ENCODE results near the gene CXCL13. TPM values are rescaled to one million over a fixed set of nuclear protein-coding genes. Genes with fewer than 3 reads are reported as not detected.

Gene CXCL13
- total RNA-seq, 6 experiments from 2014 or later: not detected

DNA sequence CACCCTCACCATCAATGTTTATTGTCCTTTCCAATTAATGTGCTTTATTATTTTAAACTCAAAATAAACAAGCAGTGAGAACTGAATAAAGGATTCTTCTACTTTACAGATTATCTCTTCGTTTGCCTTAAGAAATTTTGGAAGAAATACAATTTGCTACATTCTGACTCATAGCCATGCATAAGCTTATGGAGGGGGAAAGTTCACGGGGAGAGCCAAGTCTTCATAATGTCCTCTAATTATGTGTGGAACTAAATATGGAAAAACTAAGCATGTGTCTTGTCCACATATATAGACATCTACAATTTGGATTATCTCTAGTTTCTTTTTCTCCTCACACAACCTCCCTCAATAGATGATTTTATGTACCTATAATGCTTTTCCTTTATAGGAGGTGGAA is 17.5 kb downstream of the CXCL13 start:
- Mint-ChIP-seq H3K36me3 (ENCODE audit: low read depth) (no peaks in the 10 kb centered on the region), H3K27ac (no peak overlapping the region), H3K4me3 (no peak overlapping the region), H3K27me3 (ENCODE audit: insufficient read depth) (peaks cover 22% of the 10 kb centered on the region; the same call in 1 of the 2 replicates), H3K9me3 (no peaks in the 10 kb centered on the region), H3K4me1 (ENCODE audit: low read depth) (peaks cover 8% of the 10 kb centered on the region)
- DNase-seq: no peak
- TF ChIP-seq, protein P1, sequence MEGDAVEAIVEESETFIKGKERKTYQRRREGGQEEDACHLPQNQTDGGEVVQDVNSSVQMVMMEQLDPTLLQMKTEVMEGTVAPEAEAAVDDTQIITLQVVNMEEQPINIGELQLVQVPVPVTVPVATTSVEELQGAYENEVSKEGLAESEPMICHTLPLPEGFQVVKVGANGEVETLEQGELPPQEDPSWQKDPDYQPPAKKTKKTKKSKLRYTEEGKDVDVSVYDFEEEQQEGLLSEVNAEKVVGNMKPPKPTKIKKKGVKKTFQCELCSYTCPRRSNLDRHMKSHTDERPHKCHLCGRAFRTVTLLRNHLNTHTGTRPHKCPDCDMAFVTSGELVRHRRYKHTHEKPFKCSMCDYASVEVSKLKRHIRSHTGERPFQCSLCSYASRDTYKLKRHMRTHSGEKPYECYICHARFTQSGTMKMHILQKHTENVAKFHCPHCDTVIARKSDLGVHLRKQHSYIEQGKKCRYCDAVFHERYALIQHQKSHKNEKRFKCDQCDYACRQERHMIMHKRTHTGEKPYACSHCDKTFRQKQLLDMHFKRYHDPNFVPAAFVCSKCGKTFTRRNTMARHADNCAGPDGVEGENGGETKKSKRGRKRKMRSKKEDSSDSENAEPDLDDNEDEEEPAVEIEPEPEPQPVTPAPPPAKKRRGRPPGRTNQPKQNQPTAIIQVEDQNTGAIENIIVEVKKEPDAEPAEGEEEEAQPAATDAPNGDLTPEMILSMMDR (IDR thresholded peaks at IDR 0.05): no peak

DNA sequence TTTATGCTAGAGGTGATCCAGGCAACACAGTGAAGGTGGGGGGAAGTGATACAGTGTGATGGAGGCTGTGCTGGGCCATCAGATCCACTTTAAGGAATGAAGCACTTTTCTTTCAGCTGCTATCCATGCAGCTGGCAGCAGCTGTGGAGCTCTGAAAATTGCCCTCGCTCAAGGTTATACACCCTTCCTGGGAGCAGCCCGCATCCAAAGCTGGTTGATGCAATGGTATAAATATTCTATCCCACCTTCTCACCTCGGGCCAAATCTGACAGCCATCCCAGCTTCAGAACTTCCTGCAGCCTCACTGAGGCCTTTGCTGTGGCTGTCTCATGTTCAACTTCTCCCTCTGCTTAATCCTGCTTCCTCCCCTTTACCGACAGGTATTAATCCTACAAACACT is 18.6 kb downstream of the CXCL13 start:
- H3K4me3 Mint-ChIP-seq: no peak overlapping the region
- peaks cover 22% of the 10 kb centered on the region; the same call in 1 of the 2 replicates for H3K27me3 Mint-ChIP-seq (ENCODE audit: insufficient read depth)
- TF ChIP-seq, protein P1 (IDR thresholded peaks at IDR 0.05): no peak
- no peaks in the 10 kb centered on the region for H3K9me3 Mint-ChIP-seq
- no peaks in the 10 kb centered on the region for H3K4me1 Mint-ChIP-seq (ENCODE audit: low read depth)
- DNase-seq: no peak
- no peaks in the 10 kb centered on the region for H3K36me3 Mint-ChIP-seq (ENCODE audit: low read depth)
- H3K27ac Mint-ChIP-seq: no peak overlapping the region

DNA sequence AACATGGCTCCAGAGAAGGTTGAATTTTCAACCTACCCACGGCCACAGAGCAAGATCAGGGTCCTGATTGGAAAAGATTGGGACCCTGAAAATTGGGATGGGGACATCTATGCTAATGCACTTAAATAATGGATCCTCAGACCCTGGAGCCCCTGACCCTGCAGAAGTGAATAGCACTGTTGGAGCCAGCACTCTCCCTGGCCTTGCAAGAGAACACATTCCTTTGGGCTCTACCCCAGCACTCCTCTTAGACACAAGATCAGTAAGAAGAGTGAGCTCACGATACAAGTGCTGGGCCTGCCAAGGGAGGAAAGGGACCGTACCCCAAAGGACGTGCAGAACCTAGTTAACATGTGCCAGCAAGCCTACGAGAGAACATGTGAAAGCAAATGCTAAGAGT is 19.9 kb downstream of the CXCL13 start:
- H3K36me3 Mint-ChIP-seq (ENCODE audit: low read depth): no peaks in the 10 kb centered on the region
- TF ChIP-seq, protein P1 (IDR thresholded peaks at IDR 0.05): no peak
- no peaks in the 10 kb centered on the region for H3K4me1 Mint-ChIP-seq (ENCODE audit: low read depth)
- no peak overlapping the region for H3K27ac Mint-ChIP-seq
- H3K27me3 Mint-ChIP-seq (ENCODE audit: insufficient read depth): peaks cover 22% of the 10 kb centered on the region; the same call in 1 of the 2 replicates
- DNase-seq: no peak
- no peaks in the 10 kb centered on the region for H3K9me3 Mint-ChIP-seq
- no peak overlapping the region for H3K4me3 Mint-ChIP-seq

DNA sequence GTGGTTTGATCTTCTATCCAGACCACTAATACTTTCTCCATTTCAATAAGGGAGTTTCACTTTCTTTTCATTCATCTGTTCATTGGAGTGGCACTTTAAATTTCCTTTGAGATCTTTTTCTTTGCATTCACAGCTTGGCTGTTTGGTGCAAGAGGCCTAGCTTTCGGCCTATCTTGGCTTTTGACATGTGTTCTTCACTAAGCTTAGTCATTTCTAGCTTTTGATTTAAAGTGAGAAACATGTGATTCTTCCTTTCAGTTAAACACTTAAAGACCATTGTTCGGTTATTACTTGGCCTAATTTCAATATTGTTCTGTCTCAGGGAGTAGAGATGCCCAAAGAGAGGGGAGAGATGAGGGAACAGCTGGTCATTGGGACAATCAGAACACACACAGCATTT is 24.3 kb downstream of the CXCL13 start:
- Mint-ChIP-seq H3K4me3 (no peak overlapping the region), H3K4me1 (ENCODE audit: low read depth) (no peaks in the 10 kb centered on the region), H3K27ac (no peak overlapping the region), H3K9me3 (no peaks in the 10 kb centered on the region), H3K27me3 (ENCODE audit: insufficient read depth) (peaks cover 6% of the 10 kb centered on the region), H3K36me3 (ENCODE audit: low read depth) (no peaks in the 10 kb centered on the region)
- DNase-seq: no peak
- TF ChIP-seq, protein P1 (IDR thresholded peaks at IDR 0.05): no peak

DNA sequence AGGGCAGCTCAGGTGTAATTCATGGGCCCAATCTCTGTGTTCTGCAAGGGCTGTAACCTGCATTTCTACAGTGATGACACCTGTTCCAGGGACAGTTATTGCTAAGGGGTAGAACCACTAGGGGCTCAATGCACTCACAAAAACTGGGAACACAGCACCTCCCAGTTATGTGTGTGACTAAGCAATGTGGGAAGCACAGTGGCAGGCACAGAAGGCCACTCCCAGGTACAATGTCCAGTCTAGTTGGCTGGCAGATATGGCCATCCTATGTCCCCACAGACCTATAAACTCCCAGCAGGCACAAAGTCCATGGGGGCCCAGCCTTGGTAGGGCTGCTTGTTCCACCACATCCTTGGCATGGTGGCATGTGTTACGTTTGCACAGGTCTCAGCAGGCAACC is 25.7 kb downstream of the CXCL13 start:
- peaks cover 8% of the 10 kb centered on the region for H3K27me3 Mint-ChIP-seq (ENCODE audit: insufficient read depth)

More for the DNA sequence above, 25.7 kb downstream of the CXCL13 start:
- DNase-seq: no peak
- Mint-ChIP-seq H3K4me3 (no peak overlapping the region), H3K27ac (no peak overlapping the region), H3K4me1 (ENCODE audit: low read depth) (no peaks in the 10 kb centered on the region), H3K9me3 (no peaks in the 10 kb centered on the region), H3K36me3 (ENCODE audit: low read depth) (no peaks in the 10 kb centered on the region)
- TF ChIP-seq, protein P1 (IDR thresholded peaks at IDR 0.05): no peak

Data from HFFc6 (cell line).